SK-N-SH treated with all-trans-retinoic acid at 6 μM for 48 hours (cell line): Measurements from ENCODE around the gene C12orf42.
"Not testable (repeated sequence)": the region's sequence is repeated elsewhere in the genome, so short reads cannot be mapped to it uniquely, and the experiment has no call there.

Experiments used
- BACH2 ChIP-seq: fragments of 250-450 bp; sonication (Bioruptor Pico); IDR thresholded peaks from 2 replicates; pipeline ENCODE4 v1.9.0; 2021; ENCODE audit warnings: mild to moderate bottlenecking, borderline replicate concordance
- PPARA ChIP-seq: fragments of 250-450 bp; sonication (Bioruptor Pico); IDR thresholded peaks from 2 replicates; pipeline ENCODE4 v1.5.0; 2020; ENCODE audit warnings: mild to moderate bottlenecking, borderline replicate concordance
- RARB ChIP-seq: fragments of 250-450 bp; sonication (Bioruptor Pico); IDR thresholded peaks from 2 replicates; pipeline ENCODE4 v1.8.0; 2021; ENCODE audit warnings: mild to moderate bottlenecking, moderate library complexity
- ZFP3 ChIP-seq: fragments of 250-450 bp; sonication (Bioruptor Pico); IDR thresholded peaks from 2 replicates; pipeline ENCODE4 v1.5.0; 2020; ENCODE audit warnings: mild to moderate bottlenecking, moderate library complexity
- ZFP30 ChIP-seq: fragments of 450-650 bp; formaldehyde crosslinking; IDR thresholded peaks from 2 replicates; pipeline ENCODE4 v1.5.0; 2022; ENCODE audit warnings: mild to moderate bottlenecking, moderate library complexity
- ZNF565 ChIP-seq: fragments of 450-650 bp; formaldehyde crosslinking; conservative IDR thresholded peaks from 2 replicates; pipeline ENCODE4 v1.5.0; 2020; ENCODE audit warnings: low read depth, mild to moderate bottlenecking, moderate library complexity
- TF ChIP-seq, protein P1 (sequence below): fragments of 250-450 bp; sonication (Bioruptor Pico); IDR thresholded peaks from 2 replicates; pipeline ENCODE4 v1.8.0; 2020; ENCODE audit warnings: mild to moderate bottlenecking, moderate library complexity, borderline replicate concordance
- TF ChIP-seq, protein P2 (sequence below): fragments of 250-450 bp; sonication (Bioruptor Pico); IDR thresholded peaks from 2 replicates; pipeline ENCODE4 v1.5.1; 2020; ENCODE audit warnings: low read depth, mild to moderate bottlenecking, moderate library complexity
- TF ChIP-seq, protein P3 (sequence below): fragments of 250-450 bp; sonication (Bioruptor Pico); IDR thresholded peaks from 2 replicates; pipeline ENCODE4 v1.5.1; 2021; ENCODE audit warnings: mild to moderate bottlenecking, moderate library complexity

DNA sequence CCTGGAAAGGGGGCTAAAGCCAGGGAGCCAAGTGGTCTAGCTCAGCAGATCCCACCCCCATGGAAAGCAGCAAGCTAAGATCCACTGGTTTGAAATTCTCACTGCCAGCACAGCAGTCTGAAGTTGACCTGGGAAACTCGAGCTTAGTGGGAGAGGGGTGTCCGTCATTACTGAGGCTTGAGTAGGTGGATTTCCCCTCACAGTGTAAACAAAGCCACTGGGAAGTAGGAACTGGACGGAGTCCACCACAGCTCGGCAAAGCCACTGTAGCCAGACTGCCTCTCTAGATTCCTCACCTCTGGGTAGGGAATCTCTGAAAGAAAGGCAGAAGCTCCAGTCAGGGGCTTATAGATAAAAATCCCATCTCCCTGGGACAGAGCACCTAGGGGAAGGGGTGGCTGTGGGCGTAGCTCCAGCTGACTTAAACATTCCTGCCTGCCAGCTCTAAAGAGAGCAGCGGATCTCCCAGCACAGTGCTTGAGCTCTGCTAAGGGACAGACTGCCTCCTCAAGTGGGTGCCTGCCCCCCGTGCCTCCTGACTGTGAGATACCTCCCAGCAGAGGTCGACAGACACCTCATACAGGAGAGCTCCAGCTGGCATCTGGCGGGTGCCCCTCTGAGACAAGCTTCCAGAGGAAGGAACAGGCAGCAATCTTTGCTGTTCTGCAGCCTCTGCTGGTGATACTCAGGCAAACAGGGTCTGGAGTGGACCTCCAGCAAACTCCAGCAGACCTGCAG lies 70.8 kb downstream of the C12orf42 start:
- TF ChIP-seq, protein P1, sequence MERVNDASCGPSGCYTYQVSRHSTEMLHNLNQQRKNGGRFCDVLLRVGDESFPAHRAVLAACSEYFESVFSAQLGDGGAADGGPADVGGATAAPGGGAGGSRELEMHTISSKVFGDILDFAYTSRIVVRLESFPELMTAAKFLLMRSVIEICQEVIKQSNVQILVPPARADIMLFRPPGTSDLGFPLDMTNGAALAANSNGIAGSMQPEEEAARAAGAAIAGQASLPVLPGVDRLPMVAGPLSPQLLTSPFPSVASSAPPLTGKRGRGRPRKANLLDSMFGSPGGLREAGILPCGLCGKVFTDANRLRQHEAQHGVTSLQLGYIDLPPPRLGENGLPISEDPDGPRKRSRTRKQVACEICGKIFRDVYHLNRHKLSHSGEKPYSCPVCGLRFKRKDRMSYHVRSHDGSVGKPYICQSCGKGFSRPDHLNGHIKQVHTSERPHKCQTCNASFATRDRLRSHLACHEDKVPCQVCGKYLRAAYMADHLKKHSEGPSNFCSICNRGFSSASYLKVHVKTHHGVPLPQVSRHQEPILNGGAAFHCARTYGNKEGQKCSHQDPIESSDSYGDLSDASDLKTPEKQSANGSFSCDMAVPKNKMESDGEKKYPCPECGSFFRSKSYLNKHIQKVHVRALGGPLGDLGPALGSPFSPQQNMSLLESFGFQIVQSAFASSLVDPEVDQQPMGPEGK (CRISPR knock-in tag): not testable (repeated sequence)
- not testable (repeated sequence) for TF ChIP-seq BACH2 (CRISPR knock-in tag); PPARA; ZFP30; ZFP3 (CRISPR knock-in tag); RARB (CRISPR knock-in tag); ZNF565 (CRISPR knock-in tag)
- TF ChIP-seq, protein P2, sequence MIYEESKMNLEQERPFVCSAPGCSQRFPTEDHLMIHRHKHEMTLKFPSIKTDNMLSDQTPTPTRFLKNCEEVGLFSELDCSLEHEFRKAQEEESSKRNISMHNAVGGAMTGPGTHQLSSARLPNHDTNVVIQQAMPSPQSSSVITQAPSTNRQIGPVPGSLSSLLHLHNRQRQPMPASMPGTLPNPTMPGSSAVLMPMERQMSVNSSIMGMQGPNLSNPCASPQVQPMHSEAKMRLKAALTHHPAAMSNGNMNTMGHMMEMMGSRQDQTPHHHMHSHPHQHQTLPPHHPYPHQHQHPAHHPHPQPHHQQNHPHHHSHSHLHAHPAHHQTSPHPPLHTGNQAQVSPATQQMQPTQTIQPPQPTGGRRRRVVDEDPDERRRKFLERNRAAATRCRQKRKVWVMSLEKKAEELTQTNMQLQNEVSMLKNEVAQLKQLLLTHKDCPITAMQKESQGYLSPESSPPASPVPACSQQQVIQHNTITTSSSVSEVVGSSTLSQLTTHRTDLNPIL (CRISPR knock-in tag): not testable (repeated sequence)
- TF ChIP-seq, protein P3, sequence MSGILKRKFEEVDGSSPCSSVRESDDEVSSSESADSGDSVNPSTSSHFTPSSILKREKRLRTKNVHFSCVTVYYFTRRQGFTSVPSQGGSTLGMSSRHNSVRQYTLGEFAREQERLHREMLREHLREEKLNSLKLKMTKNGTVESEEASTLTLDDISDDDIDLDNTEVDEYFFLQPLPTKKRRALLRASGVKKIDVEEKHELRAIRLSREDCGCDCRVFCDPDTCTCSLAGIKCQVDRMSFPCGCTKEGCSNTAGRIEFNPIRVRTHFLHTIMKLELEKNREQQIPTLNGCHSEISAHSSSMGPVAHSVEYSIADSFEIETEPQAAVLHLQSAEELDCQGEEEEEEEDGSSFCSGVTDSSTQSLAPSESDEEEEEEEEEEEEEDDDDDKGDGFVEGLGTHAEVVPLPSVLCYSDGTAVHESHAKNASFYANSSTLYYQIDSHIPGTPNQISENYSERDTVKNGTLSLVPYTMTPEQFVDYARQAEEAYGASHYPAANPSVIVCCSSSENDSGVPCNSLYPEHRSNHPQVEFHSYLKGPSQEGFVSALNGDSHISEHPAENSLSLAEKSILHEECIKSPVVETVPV (CRISPR knock-in tag): not testable (repeated sequence)
